ENCODE measurements around the gene C18orf32.

DNA sequence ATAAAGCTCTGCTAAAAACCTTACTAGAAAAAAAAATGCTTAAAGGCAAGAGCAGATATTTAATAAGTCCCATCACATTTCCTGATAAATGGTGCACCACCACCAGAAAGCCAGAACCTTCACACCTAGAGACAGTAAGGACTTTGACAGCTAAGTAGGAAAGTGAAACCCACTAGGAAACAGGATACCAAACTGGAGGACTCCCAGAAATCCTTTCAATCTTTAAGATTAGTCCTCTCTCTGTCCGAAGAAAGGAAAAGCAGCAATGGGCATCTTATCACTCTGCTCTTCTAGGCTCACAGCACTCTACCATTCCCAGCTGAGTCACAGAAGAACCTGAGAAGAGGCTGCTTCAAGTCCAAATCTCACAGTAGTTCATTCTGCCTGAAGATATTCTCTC is 30.2 kb downstream of the C18orf32 start:
- TF ChIP-seq GATA3 (IDR thresholded peaks at IDR 0.05; ENCODE audit: low read depth, low read length) (no peak), GATA2 (IDR thresholded peaks at IDR 0.05; ENCODE audit: low read depth, low read length) (no peak)
